NB4 (cell line): ENCODE data around the gene GRAMD2B.

Experiments used
- MYC ChIP-seq: IDR thresholded peaks from 2 replicates; pipeline ENCODE4 v1.6.1; 2011; ENCODE audit warnings: low read depth, low read length
- POLR2A ChIP-seq: IDR thresholded peaks from 2 replicates; pipeline ENCODE4 v1.6.1; 2011; ENCODE audit warnings: mild to moderate bottlenecking; ENCODE audit not compliant: insufficient read length; ENCODE audit errors: extremely low read depth
- TF ChIP-seq, protein P1 (sequence below): IDR thresholded peaks from one replicate; pipeline ENCODE4 v1.5.1; 2012; ENCODE audit warnings: low read depth, low read length
- TF ChIP-seq, protein P2 (sequence below): IDR thresholded peaks from 2 replicates; pipeline ENCODE4 v1.6.1; 2011; ENCODE audit warnings: low read depth, low read length

DNA sequence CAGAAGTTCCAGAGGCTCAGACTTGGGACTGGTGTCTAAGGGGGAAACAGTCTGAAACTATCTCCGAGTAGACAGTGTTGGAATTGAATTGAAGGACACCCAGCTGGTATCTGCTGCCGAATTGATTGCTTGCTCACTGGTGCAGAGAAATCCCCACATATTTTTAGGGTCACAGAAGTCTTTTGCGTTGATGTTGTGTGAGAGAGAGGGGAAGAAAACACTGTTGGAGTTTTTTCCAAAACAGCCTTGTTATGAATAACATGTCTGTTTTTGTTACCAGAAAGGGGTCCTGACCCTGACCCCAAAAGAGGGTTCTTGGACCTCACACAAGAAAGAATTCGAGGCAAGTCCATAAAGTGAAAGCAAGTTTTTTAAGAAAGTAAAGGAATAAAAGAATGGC, 90.5 kb downstream of the GRAMD2B start:
- TF ChIP-seq, protein P1, sequence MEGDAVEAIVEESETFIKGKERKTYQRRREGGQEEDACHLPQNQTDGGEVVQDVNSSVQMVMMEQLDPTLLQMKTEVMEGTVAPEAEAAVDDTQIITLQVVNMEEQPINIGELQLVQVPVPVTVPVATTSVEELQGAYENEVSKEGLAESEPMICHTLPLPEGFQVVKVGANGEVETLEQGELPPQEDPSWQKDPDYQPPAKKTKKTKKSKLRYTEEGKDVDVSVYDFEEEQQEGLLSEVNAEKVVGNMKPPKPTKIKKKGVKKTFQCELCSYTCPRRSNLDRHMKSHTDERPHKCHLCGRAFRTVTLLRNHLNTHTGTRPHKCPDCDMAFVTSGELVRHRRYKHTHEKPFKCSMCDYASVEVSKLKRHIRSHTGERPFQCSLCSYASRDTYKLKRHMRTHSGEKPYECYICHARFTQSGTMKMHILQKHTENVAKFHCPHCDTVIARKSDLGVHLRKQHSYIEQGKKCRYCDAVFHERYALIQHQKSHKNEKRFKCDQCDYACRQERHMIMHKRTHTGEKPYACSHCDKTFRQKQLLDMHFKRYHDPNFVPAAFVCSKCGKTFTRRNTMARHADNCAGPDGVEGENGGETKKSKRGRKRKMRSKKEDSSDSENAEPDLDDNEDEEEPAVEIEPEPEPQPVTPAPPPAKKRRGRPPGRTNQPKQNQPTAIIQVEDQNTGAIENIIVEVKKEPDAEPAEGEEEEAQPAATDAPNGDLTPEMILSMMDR = no peak
- TF ChIP-seq POLR2A = no peak
- TF ChIP-seq MYC = no peak
- TF ChIP-seq, protein P2, sequence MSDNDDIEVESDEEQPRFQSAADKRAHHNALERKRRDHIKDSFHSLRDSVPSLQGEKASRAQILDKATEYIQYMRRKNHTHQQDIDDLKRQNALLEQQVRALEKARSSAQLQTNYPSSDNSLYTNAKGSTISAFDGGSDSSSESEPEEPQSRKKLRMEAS = no peak
